Peyer's patch (tissue), 4 donors: ENCODE results near the gene SERPINB5.

Source experiments
- POLR2A ChIP-seq, 2 donors: fragments of 450-650 bp; IDR thresholded peaks; one replicate each; pipeline ENCODE4 v1.5.1; 2017; ENCODE audit warnings: antibody characterized with exemption in 2 of 2, mild to moderate bottlenecking in 2 of 2, moderate library complexity in 2 of 2
- TF ChIP-seq, protein P1 (sequence below), 6 experiments: fragments of 450-650 bp in 4 of 6; fragments of 200-600 bp in 2 of 6; sonication (generic) in 1 of 6; IDR thresholded peaks; one replicate each; pipeline ENCODE4 v1.5.1; 2017 to 2019; ENCODE audit warnings: antibody characterized with exemption in 6 of 6, mild to moderate bottlenecking in 3 of 6, moderate library complexity in 1 of 6

DNA sequence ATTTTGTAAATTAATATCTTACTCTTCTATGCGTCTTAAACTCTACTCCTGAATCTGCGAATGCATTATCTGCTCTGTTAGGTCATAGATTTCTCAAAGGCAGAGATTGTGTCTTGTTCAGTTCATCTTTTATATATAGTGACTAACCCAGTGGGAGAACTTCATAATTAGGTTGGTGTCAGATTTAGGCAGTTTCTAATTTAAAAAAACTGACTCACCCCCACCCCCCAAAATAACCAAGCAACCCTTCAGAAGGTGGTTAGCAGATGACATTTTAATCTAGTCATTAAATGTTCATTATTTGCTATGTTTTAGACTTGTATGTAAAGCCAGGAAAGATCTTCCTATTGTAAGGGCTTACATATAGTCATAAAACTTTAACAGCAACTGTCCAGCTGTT lies 75.8 kb downstream of the SERPINB5 start:
- TF ChIP-seq, protein P1, sequence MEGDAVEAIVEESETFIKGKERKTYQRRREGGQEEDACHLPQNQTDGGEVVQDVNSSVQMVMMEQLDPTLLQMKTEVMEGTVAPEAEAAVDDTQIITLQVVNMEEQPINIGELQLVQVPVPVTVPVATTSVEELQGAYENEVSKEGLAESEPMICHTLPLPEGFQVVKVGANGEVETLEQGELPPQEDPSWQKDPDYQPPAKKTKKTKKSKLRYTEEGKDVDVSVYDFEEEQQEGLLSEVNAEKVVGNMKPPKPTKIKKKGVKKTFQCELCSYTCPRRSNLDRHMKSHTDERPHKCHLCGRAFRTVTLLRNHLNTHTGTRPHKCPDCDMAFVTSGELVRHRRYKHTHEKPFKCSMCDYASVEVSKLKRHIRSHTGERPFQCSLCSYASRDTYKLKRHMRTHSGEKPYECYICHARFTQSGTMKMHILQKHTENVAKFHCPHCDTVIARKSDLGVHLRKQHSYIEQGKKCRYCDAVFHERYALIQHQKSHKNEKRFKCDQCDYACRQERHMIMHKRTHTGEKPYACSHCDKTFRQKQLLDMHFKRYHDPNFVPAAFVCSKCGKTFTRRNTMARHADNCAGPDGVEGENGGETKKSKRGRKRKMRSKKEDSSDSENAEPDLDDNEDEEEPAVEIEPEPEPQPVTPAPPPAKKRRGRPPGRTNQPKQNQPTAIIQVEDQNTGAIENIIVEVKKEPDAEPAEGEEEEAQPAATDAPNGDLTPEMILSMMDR (IDR thresholded peaks at IDR 0.05), result no peak
- TF ChIP-seq POLR2A (IDR thresholded peaks at IDR 0.05), result no peak
